ENCODE results near the gene NTM. TPM values are rescaled to one million over a fixed set of nuclear protein-coding genes. Genes with fewer than 3 reads are reported as not detected.

Gene NTM
- total and polyA plus RNA-seq, 12 donors: 0.26 to 11.5 (median 4.0) TPM

- no peaks in the 10 kb centered on the region for H3K36me3 ChIP-seq (replicated peaks in 1 of 2)
- no peaks in the 10 kb centered on the region for H3K4me1 ChIP-seq (replicated peaks in 1 of 2)
- no peak for TF ChIP-seq POLR2A (IDR thresholded peaks at IDR 0.05)
- no peak for TF ChIP-seq CTCF (IDR thresholded peaks at IDR 0.05)
- DNase-seq: no peak
- H3K9me3 ChIP-seq (replicated peaks in 1 of 3): no peaks in the 10 kb centered on the region
- H3K27ac ChIP-seq: no peak overlapping the region
- H3K4me3 ChIP-seq: no peak overlapping the region
- intact Hi-C loops (cut with DNase I): no loop called here
- no peaks in the 10 kb centered on the region for H3K27me3 ChIP-seq
- WGBS, 4 donors: 81 to 84% (median 83%) methylated on average over 6 to 9 of the region's 9 CpGs
Observed at GRCh38 chr11:132332521-132332920, 962.1 kb downstream of the NTM start.

- H3K36me3 ChIP-seq (replicated peaks in 1 of 2): no peaks in the 10 kb centered on the region
- H3K27me3 ChIP-seq: no peaks in the 10 kb centered on the region
- H3K27ac ChIP-seq: no peak overlapping the region
- no peaks in the 10 kb centered on the region for H3K4me1 ChIP-seq (replicated peaks in 1 of 2)
- no peak for DNase-seq
- no peak overlapping the region for H3K4me3 ChIP-seq
- no peak for TF ChIP-seq CTCF (IDR thresholded peaks at IDR 0.05)
- no peak for TF ChIP-seq POLR2A (IDR thresholded peaks at IDR 0.05)
- 83 to 90% (median 84%) methylated on average over 14 to 15 of the region's 15 CpGs for WGBS, 4 donors
- intact Hi-C loops (cut with DNase I): no loop called here
- no peaks in the 10 kb centered on the region for H3K9me3 ChIP-seq (replicated peaks in 1 of 3)
Observed at GRCh38 chr11:132334769-132335280, 964.4 kb downstream of the NTM start.

GRCh38 chr11:132335311-132335710, 964.9 kb downstream of the NTM start:
- intact Hi-C loops (cut with DNase I): no loop called here
- DNase-seq: no peak
- Histone ChIP-seq H3K36me3 (replicated peaks in 1 of 2) (no peaks in the 10 kb centered on the region), H3K9me3 (replicated peaks in 1 of 3) (no peaks in the 10 kb centered on the region), H3K4me3 (no peak overlapping the region), H3K4me1 (replicated peaks in 1 of 2) (no peaks in the 10 kb centered on the region), H3K27me3 (no peaks in the 10 kb centered on the region), H3K27ac (no peak overlapping the region)
- 88 to 92% (median 89%) methylated on average over 14 of the region's 14 CpGs for WGBS, 4 donors
- no peak for TF ChIP-seq POLR2A (IDR thresholded peaks at IDR 0.05)
- no peak for TF ChIP-seq CTCF (IDR thresholded peaks at IDR 0.05)

- no peaks in the 10 kb centered on the region for H3K4me1 ChIP-seq (replicated peaks in 1 of 2)
- no peak overlapping the region for H3K4me3 ChIP-seq
- no peaks in the 10 kb centered on the region for H3K27me3 ChIP-seq
- H3K9me3 ChIP-seq (replicated peaks in 1 of 3): no peaks in the 10 kb centered on the region
- no peak overlapping the region for H3K27ac ChIP-seq
- DNase-seq: no peak
- no peak for TF ChIP-seq CTCF (IDR thresholded peaks at IDR 0.05)
- TF ChIP-seq POLR2A (IDR thresholded peaks at IDR 0.05): no peak
- intact Hi-C loops (cut with DNase I): no loop called here
- WGBS, 4 donors: 85 to 91% (median 89%) methylated on average over 11 to 12 of the region's 12 CpGs
- H3K36me3 ChIP-seq (replicated peaks in 1 of 2): no peaks in the 10 kb centered on the region
Observed at GRCh38 chr11:132336781-132337535, 966.5 kb downstream of the NTM start.

All from adrenal gland (tissue), 12 donors.